Stimulated activated CD4-positive, alpha-beta T cell treated with anti-CD3 and anti-CD28 coated beads, Interleukin-2, amount 100 ng/mL, for 48 hours (primary cell): ENCODE results near the gene ACSS3.
"Not testable (repeated sequence)": the region's sequence is repeated elsewhere in the genome, so short reads cannot be mapped to it uniquely, and the experiment has no call there.

Experiments
- DNase-seq, 2 donors: peaks; one replicate each; pipeline ENCODE4 v3.0.0-alpha.2; 2020

Gene ACSS3

GRCh38 chr12:81170072-81170471 is 92.2 kb downstream of the ACSS3 start:
- DNase-seq = no peak

GRCh38 chr12:81172851-81173250 is 95.0 kb downstream of the ACSS3 start:
- DNase-seq = no peak

GRCh38 chr12:81174664-81175063 is 96.8 kb downstream of the ACSS3 start:
- no peak for DNase-seq

- DNase-seq = no peak
These were observed 98.9 kb downstream of the ACSS3 start for GRCh38 chr12:81176796-81177195.

- DNase-seq = no peak
These were observed 103.8 kb downstream of the ACSS3 start for GRCh38 chr12:81181691-81182090.

GRCh38 chr12:81187686-81188085 is 109.8 kb downstream of the ACSS3 start:
- DNase-seq = no peak

GRCh38 chr12:81196595-81196994 is 118.7 kb downstream of the ACSS3 start:
- DNase-seq = no peak

- DNase-seq = not testable (repeated sequence)
These were observed 122.7 kb downstream of the ACSS3 start for GRCh38 chr12:81200561-81200960.

- no peak for DNase-seq
These were observed 125.9 kb downstream of the ACSS3 start for GRCh38 chr12:81203671-81204204.

GRCh38 chr12:81205416-81205815 is 127.5 kb downstream of the ACSS3 start:
- DNase-seq = no peak

GRCh38 chr12:81206429-81206828 is 128.6 kb downstream of the ACSS3 start:
- no peak for DNase-seq

GRCh38 chr12:81207173-81207572 is 129.3 kb downstream of the ACSS3 start:
- DNase-seq = no peak

- DNase-seq = no peak
These were observed 129.8 kb downstream of the ACSS3 start for GRCh38 chr12:81207664-81208063.

GRCh38 chr12:81208187-81208911 is 130.5 kb downstream of the ACSS3 start:
- no peak for DNase-seq

- DNase-seq = no peak
These were observed 131.1 kb downstream of the ACSS3 start for GRCh38 chr12:81209012-81209411.

GRCh38 chr12:81209772-81210225 is 131.9 kb downstream of the ACSS3 start:
- not testable (repeated sequence) for DNase-seq

GRCh38 chr12:81211306-81211705 is 133.4 kb downstream of the ACSS3 start:
- no peak for DNase-seq

GRCh38 chr12:81212996-81213696 is 135.3 kb downstream of the ACSS3 start:
- DNase-seq = no peak

GRCh38 chr12:81216739-81217138 is 138.9 kb downstream of the ACSS3 start:
- no peak for DNase-seq

- DNase-seq = no peak
These were observed 143.8 kb downstream of the ACSS3 start for GRCh38 chr12:81221681-81222080.

GRCh38 chr12:81222846-81223592 is 145.1 kb downstream of the ACSS3 start:
- no peak for DNase-seq

- DNase-seq = no peak
These were observed 146.7 kb downstream of the ACSS3 start for GRCh38 chr12:81224626-81225025.

GRCh38 chr12:81229759-81230158 is 151.9 kb downstream of the ACSS3 start:
- no peak for DNase-seq
